Iris pigment epithelial cell (primary cell): Measurements from ENCODE around the gene ACP4.
A peak's percentile ranks its signal among the peaks of the same experiment; 100 is the strongest.
"Not testable (repeated sequence)": the region's sequence is repeated elsewhere in the genome, so short reads cannot be mapped to it uniquely, and the experiment has no call there.

Source experiments
- DNase-seq: peaks from one replicate; pipeline ENCODE4 v3.0.0-alpha.2; 2011; ENCODE audit warnings: low read depth

The ACP4 gene, protein sequence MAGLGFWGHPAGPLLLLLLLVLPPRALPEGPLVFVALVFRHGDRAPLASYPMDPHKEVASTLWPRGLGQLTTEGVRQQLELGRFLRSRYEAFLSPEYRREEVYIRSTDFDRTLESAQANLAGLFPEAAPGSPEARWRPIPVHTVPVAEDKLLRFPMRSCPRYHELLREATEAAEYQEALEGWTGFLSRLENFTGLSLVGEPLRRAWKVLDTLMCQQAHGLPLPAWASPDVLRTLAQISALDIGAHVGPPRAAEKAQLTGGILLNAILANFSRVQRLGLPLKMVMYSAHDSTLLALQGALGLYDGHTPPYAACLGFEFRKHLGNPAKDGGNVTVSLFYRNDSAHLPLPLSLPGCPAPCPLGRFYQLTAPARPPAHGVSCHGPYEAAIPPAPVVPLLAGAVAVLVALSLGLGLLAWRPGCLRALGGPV

DNA sequence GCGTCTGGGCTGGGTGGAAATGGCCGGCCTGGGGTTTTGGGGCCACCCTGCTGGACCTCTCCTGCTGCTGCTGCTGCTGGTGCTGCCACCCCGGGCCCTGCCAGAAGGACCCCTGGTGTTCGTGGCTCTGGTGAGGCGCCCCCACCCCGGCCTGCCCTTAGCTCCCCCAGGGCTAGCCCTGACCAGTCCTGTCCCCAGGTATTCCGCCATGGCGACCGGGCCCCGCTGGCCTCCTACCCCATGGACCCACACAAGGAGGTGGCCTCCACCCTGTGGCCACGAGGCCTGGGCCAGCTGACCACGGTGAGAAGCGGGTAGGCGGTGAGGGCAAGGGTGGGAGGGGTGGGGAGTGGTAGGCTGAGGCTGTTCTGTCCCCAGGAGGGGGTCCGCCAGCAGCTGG is at the start of gene ACP4:
TSS of gene ACP4 (plus strand) at position 20 of the 400 bp plus-strand sequence. CDS start at position 20, 0 bp downstream.
- no peak for DNase-seq

DNA sequence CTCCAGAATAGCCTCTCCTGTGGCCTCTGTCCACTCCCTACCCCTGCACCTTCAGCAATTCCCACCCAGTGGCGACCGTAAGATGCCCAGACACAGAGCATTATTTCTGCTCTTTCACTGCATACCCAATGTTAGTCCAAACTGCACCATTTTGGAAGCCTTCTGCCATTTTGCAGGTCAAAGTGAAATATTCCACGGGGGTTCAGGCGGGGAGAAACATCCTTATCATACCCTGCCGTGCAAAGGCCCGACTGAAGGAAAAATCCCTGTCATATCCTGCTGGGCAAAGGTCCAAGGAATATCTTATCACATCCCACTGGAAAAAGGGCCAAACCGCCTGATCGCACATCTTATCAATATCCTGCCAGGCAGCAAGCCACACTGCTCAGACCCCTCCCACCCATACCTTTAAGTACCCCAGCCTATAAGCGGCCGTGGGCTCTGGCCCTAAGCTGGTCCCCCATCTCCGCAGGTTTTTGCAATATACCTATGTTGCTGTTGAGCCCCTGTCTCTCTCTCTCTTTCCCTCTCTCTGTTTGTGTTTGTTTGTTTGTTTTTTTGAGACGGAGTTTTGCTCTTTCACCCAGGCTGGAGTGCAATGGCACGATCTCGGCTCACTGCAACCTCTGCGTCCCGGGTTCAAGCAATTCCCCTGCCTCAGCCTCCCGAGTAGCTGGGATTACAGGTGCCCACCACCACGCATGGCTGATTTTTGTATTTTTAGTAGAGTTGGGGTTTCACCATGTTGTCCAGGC is 48.9 kb upstream of the ACP4 start:
- no peak for DNase-seq

DNA sequence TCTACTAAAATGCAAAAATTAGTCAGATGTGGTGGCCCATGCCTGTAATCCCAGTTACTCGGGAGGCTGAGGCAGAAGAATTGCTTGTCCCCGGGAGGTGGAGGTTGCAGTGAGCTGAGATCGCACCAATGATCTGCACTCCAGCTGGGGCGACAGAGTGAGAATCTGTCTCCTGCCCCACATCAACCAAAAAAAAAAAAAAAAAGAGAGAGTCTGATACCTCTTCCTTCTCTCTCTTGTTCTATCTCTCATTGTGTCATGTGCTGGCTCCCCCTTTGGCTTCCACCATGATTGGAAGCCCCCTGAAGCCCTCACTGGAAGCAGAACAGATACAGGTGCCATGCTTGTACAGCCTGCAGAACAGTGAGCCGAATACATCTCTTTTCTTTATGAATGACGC is 46.7 kb upstream of the ACP4 start:
- DNase-seq = no peak

DNA sequence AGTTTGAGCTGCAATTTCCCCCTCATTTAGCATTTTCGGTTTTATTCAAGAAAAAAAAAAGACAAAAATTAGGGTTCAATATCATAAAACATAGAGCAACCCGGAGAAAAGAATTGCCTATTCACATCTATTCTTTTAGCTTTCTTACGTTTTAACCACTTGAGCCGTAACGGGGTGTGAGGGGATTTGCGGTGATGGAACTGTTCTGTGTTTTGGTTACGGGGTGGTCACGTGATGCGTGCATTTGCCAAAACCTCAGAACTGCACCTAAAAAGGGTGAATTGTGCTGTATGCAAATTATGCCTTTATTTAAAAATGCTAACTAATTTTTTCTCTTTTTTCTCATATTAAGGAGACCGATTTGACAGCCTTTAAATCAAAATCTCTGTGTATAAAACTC is 45.0 kb upstream of the ACP4 start:
- no peak for DNase-seq

DNA sequence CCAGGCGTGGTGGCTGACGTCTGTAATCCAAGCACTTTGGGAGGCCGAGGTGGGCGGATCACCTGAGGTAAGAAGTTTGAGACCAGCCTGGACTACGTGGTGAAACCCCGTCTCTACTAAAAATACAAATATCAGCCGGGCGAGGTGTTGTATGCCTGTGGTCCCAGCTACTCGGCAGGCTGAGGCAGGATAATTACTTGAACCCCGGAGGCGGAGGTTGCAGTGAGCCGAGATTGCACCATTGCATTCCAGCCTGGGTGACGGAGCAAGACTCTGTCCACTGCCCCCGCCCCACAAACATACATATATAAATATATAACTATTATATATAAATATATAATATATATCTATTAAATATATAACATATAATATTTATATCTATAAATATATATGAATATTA is 43.1 kb upstream of the ACP4 start:
- not testable (repeated sequence) for DNase-seq

DNA sequence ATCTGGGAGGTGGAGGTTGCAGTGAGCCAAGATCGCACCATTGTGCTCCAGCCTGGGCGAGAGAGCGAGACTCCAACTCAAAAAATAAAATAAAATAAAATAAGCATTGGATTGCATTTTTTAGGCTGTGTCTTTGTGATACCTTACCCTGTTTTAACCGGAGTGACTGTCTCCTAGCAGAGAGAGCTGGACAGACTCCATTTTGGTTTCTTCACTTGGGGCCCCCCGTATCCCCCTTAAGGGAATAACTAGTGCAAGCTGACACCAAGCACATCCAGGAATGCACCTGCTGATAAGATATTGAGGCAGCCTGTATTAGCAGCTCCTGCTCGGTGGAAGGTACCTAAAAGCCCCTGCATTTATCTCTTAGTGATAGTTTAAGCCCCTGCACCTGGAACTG is 40.7 kb upstream of the ACP4 start:
- no peak for DNase-seq

DNA sequence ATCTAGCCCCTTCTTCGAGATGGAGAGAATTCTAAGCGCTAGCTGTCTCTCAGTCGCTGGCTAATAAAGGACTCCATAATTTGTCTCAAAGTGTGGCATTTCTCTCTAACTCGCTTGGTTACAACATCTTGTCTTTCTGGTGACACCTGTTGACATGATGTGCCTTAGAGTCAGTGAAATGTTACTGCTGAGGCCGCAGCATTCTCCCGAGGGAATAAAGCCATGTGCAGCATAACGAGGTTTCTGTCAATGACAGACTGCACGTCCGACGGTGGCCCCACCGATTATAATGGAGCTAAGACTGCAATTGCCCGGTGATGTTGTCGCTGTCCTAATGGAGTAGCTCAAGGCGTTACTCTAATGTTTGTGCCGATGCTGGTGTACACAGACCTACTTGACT is 40.2 kb upstream of the ACP4 start:
- no peak for DNase-seq

DNA sequence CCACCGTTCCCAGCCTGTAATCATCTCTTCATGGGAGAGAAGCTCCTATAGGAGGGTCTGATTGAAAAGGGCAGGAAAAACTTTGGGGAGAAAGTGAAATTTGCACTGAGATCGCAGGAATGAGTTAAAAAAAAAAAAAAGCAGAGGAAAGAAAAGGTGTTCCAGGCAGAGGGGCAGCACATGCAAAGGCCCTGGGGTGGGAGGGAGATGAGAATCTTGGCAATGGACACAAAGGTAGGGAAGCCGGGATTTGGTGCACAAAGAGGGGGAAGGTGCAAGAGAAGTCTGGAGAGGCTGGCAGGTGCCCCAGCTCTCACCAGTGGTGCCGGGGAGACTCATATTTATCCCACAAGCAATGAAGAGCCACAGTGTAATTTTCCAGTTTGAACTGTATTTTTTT is 36.3 kb upstream of the ACP4 start:
- no peak for DNase-seq

DNA sequence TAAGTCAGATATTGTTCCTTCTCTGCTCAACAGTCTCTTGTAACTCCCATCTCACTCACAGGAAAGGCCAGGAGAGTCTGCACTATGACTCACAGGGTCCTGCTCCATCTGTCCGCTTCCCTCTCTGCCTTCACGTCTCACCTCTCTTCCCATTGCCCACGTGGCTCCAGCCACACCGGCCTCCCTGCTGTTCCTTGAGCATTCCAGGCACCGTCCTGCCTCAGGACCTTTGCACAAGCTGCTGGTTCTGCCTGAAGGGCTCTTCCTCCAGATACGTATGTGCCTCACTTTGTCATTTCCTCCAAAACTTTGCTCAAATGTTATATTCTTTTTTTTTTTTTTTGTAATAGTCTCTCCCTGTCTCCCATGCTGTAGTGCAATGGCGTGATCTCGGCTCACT is 34.0 kb upstream of the ACP4 start:
- not testable (repeated sequence) for DNase-seq

DNA sequence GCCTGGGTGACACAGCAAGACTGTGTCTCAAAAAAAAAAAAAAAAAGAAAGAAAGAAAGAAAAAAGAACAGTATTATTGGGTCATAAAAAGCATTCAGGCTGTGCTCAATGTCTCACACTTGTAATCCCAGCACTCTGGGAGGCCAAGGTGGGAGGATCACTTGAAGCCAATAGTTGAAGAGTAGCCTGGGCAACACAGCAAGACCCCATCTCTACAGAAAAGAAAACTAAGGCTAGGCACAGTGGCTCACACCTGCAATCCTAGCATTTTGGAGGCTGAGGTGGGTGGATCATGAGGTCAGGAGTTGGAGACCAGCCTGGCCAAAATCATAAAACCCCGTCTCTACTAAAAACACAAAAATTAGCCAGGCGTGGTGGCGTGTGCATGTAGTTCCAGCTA is 32.6 kb upstream of the ACP4 start:
- DNase-seq = not testable (repeated sequence)

DNA sequence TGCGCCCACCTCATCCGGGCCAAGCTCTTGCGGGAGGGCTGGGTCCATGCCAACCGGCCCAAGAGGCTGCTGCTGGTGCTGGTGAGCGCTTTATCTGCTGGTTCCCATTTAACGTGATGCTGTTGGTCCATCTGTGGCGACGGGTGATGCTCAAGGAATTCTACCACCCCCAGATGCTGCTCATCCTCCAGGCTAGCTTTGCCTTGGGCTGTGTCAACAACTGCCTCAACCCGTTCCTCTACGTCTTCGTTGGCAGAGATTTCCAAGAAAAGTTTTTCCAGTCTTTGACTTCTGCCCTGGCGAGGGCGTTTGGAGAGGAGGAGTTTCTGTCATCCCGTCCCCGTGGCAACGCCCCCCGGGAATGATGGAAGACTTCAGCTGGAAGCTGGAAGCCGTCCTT is 31.1 kb upstream of the ACP4 start:
- not testable (repeated sequence) for DNase-seq

DNA sequence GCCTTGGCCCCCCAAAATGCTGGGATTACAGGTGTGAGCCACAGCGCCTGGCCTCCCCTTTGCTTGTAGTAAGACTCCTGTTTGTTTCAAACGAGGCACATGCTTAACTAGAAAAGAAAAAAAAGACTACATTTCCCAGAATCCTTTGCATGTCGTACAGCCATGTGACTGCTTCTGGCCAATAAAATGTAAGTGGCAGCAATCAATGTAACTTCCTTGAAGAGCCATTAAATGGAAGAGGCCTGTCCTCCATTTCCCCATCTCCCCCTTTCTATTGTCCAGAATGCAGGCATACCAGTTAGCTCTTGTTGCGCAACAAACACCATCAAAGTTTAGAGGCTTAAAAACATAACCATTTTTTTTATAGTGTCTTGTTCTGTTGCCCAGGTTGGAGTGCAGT is 30.3 kb upstream of the ACP4 start:
- peak; percentile 54 for DNase-seq

DNA sequence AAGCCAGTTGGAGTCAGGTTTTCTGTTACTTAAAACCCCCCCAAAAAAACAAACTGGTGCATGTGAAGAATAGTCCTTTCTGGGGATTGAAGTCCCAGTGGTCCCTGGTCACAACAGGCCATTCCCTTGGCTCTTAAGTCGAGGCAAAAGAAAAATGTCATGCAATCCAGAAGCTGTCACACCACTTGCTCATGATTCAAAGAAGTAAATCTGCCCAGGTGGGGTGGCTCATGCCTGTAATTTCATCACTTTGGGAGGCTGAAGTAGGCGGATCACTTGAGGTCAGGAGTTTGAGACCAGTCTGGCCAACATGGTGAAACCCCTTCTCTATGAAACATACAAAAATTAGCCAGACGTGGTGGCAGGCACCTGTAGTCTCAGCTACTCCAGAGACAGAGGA is 28.7 kb upstream of the ACP4 start:
- DNase-seq = not testable (repeated sequence)

DNA sequence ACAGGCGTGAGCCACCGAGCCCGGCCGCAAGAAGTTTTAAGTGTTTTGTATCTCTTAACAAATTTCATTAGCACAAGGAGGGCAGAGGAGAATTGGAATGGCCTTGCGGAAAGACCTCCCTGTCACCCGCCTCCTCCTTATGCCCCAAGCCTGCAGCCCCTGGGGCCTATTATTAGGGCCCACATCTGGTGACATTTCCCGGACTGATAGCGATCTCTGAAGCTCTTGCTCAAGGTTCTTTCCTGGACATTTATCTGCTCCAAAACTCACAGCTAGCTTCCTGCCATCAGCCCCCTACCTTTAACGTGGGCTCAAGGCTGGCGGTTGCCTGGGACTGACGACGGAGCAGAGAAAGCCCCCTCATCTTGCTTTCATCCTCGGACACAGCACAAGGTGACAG is 26.7 kb upstream of the ACP4 start:
- DNase-seq = not testable (repeated sequence)

DNA sequence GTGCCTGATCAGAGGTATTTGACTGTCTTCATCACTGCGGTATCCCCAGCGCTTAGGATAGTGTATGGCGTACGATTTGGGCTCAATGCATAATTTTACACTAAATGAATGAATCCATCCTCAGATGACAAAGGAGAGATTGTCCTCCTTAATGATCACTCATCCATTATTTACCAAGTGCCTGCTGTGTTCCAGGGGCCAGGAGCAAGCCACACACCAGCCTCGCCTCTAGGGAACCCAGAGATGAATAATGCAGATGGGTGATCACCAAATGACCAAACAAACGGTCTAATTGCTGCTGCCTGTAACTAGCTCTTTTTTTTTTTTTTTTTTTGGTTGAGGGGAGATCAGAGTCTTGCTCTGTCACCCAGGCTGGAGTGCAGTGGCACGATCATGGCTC is 25.8 kb upstream of the ACP4 start:
- DNase-seq = no peak

DNA sequence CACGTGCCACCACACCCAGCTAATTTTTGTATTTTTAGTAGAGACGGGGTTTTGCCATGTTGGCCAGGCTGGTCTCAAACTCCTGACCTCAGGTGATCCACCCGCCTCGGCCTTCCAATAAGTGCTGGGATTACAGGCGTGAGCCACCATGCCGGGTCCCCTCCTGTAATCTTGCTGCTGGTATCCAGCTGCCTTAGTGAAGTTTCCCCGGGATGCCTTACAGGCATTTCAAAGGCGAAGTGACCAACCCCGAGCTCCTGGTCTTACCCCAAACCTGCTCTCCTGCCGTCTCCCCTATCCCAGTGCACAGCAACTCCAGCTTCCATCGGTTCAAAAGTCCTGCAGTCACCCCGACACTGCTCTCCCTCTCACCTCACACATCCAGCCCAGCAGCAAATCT is 23.5 kb upstream of the ACP4 start:
- not testable (repeated sequence) for DNase-seq

DNA sequence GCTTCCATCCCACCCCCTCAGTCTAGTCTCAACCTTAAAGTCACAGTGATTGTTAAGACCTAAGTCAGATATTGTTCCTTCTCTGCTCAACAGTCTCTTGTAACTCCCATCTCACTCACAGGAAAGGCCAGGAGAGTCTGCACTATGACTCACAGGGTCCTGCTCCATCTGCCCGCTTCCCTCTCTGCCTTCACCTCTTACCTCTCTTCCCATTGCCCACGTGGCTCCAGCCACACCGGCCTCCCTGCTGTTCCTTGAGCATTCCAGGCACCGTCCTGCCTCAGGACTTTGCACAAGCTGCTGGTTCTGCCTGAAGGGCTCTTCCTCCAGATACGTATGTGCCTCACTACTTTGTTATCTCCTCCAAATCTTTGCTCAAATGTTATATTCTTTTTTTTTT is 23.0 kb upstream of the ACP4 start:
- DNase-seq = not testable (repeated sequence)

DNA sequence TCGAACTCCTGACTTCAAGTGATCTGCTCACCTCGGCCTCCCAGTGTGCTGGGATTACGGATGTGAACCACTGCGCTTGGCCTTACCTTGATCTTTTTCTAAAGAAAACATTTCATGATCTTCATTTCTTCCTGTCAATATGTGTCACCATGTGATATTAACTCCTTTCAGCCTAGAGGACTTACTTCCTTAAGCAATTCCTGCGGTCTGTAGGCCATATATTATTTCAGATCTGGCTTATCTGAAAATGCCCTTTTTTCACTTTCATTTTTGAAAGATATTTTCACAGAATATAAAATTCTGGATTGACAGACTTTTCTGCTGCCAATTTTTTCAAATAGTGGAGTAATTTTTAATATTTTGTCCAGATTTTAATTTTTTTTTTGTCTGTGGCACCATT is 21.9 kb upstream of the ACP4 start:
- no peak for DNase-seq

DNA sequence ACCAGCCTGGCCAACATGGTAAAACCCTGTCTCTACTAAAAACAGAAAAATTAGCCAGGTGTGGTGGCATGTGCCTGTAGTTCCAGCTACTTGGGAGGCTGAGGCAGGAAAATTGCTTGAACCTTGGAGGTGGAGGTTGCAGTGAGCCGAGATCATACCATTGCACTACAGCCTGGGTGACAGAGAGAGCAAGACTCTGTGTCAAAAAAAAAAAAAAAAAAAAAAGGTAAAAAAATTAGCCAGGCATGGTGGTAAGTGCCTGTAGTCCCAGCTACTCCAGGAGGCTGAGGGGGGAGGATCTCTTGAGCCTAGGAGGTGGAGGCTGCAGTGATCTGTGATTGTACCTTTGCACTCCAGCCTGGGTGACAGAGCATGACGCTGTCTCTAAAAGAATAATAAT is 20.1 kb upstream of the ACP4 start, which contains the start of gene GPR32:
TSS of gene GPR32 (plus strand) at position 301 of the 400 bp plus-strand sequence. CDS start 137 bp downstream, outside the sequence.
- not testable (repeated sequence) for DNase-seq

DNA sequence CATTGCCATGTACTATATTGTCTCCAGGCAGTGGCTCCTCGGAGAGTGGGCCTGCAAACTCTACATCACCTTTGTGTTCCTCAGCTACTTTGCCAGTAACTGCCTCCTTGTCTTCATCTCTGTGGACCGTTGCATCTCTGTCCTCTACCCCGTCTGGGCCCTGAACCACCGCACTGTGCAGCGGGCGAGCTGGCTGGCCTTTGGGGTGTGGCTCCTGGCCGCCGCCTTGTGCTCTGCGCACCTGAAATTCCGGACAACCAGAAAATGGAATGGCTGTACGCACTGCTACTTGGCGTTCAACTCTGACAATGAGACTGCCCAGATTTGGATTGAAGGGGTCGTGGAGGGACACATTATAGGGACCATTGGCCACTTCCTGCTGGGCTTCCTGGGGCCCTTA is 19.3 kb upstream of the ACP4 start:
- no peak for DNase-seq

DNA sequence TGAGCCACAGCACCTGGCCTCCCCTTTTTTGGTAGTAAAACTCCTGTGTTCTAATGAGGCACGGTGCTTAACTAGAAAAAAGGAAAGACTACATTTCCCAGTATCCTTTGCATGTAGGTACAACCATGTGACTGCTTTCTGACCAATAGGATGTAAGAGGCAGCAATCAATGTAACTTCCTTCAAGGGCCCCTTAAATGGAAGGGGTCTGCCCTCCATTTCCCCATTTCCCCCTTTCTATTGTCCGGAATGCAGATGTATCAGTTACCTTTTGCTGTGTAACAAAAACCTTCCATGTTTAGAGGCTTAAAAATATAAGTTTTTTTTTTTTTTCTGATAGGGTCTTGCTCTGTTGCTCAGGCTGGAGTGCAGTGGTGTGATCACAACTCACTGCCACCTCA is 17.7 kb upstream of the ACP4 start:
- peak; percentile 39 for DNase-seq

DNA sequence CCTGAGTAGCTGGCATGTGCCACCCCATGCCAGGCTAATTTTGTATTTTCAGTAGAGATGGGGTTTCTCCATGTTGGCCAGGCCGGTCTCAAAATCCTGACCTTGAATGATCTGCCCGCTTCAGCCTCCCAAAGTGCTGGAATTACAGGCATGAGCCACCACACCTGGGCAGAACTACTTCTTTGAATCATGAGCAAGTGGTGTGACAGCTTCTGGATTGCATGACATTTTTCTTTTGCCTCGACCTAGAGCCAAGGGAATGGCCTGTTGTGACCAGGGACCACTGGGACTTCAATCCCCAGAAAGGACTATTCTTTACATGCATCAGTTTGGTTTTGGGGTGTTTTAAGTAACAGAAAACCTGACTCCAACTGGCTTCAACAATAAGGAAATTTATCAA is 17.3 kb upstream of the ACP4 start:
- not testable (repeated sequence) for DNase-seq

DNA sequence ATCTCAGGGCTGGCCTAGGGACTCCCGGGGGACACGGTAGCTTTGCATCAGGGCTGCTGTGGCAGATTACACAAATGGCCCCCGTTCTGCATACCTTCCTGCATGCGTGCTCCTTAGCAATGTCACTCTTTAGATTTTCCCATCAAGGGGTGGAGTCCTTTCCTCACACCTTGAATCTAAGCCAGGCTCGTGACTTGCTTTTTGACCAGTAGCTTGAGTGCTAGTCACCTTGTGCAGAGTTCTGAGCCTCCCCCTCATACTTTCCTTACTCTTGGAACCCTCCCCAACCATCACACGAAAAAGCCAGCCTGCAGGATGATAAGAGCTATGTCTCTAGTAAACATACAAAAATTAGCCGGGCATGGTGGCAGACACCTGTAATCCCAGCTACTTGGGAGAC is 16.8 kb upstream of the ACP4 start:
- DNase-seq = not testable (repeated sequence)
